WTC11 (cell line): ENCODE measurements around the gene ARHGAP21. TPM values are rescaled to one million over a fixed set of nuclear protein-coding genes. Genes with fewer than 3 reads are reported as not detected.

Experiments used
- ATAC-seq: fragments of 200-7000 bp; cut with Tn5 transposase; 2 replicates; pipeline ENCODE4 v1.10.0; 2021; ENCODE audit warnings: mild to moderate bottlenecking, moderate library complexity
- CTCF ChIA-PET: fragments of 300-600 bp; sonication (Branson Sonifier 250); formaldehyde crosslinking; loops from one replicate; lab custom pipeline; 2021; ENCODE audit warnings: antibody characterized with exemption; lab: Charles Lee
- POLR2A ChIA-PET: fragments of 350-600 bp; sonication (Branson Sonifier 250); formaldehyde crosslinking; loops from one replicate; lab custom pipeline; 2021; ENCODE audit warnings: antibody characterized with exemption; lab: Charles Lee
- DNase-seq: peaks from one replicate; pipeline ENCODE4 v3.0.0; 2021; ENCODE audit warnings: low spot score
- H3K27ac Mint-ChIP-seq: 2 replicates; pipeline ENCODE4 v1.8.0; 2021; ENCODE audit warnings: mixed read lengths
- H3K27me3 Mint-ChIP-seq: 2 replicates; pipeline ENCODE4 v1.8.0; 2021; ENCODE audit warnings: low read depth, mild to moderate bottlenecking, moderate library complexity, mixed read lengths
- H3K36me3 Mint-ChIP-seq: 2 replicates; pipeline ENCODE4 v1.8.0; 2021; ENCODE audit warnings: mixed read lengths
- H3K4me1 Mint-ChIP-seq: 2 replicates; pipeline ENCODE4 v1.8.0; 2022; ENCODE audit warnings: mixed read lengths
- H3K4me3 Mint-ChIP-seq: 2 replicates; pipeline ENCODE4 v1.8.0; 2021; ENCODE audit warnings: mild to moderate bottlenecking, moderate library complexity, mixed read lengths
- H3K9me3 Mint-ChIP-seq: 2 replicates; pipeline ENCODE4 v1.8.0; 2021; ENCODE audit warnings: mixed read lengths
- ELF4 ChIP-seq: sonication (generic); formaldehyde crosslinking; IDR thresholded peaks from 2 replicates; pipeline ENCODE4 v1.8.1; 2022; ENCODE audit warnings: low read depth, mild to moderate bottlenecking, moderate library complexity, missing genetic modification reagents
- FOXP1 ChIP-seq: sonication (generic); formaldehyde crosslinking; IDR thresholded peaks from 2 replicates; pipeline ENCODE4 v1.8.0; 2022; ENCODE audit warnings: missing genetic modification reagents, mild to moderate bottlenecking, moderate library complexity, borderline replicate concordance
- GABPB1 ChIP-seq: sonication (generic); formaldehyde crosslinking; IDR thresholded peaks from 2 replicates; pipeline ENCODE4 v1.8.1; 2023; ENCODE audit warnings: mild to moderate bottlenecking, missing genetic modification reagents
- IRF2 ChIP-seq: sonication (generic); formaldehyde crosslinking; IDR thresholded peaks from 2 replicates; pipeline ENCODE4 v1.8.0; 2022; ENCODE audit warnings: low read depth, missing genetic modification reagents, borderline replicate concordance
- JAZF1 ChIP-seq: fragments of 250-450 bp; sonication (Bioruptor Pico); IDR thresholded peaks from 2 replicates; pipeline ENCODE4 v1.9.0; 2021; ENCODE audit warnings: moderate library complexity, mild to moderate bottlenecking, inconsistent platforms
- MXD4 ChIP-seq: fragments of 250-450 bp; sonication (Bioruptor Pico); IDR thresholded peaks from 2 replicates; pipeline ENCODE4 v1.8.0; 2021; ENCODE audit warnings: mild to moderate bottlenecking, moderate library complexity, borderline replicate concordance
- MYBL2 ChIP-seq: sonication (generic); formaldehyde crosslinking; IDR thresholded peaks from 2 replicates; pipeline ENCODE4 v1.8.1; 2023; ENCODE audit warnings: mild to moderate bottlenecking, moderate library complexity, missing genetic modification reagents
- NFATC4 ChIP-seq: fragments of 250-450 bp; sonication (Bioruptor Pico); IDR thresholded peaks from 2 replicates; pipeline ENCODE4 v1.9.0; 2021; ENCODE audit warnings: mild to moderate bottlenecking
- NFYB ChIP-seq: sonication (generic); formaldehyde crosslinking; conservative IDR thresholded peaks from 2 replicates; pipeline ENCODE4 v1.8.0; 2022; ENCODE audit warnings: low read depth, missing genetic modification reagents
- NR1H2 ChIP-seq: sonication (generic); formaldehyde crosslinking; IDR thresholded peaks from 2 replicates; pipeline ENCODE4 v1.9.0; 2021; ENCODE audit warnings: mild to moderate bottlenecking, moderate library complexity, missing genetic modification reagents
- OVOL2 ChIP-seq: fragments of 250-450 bp; sonication (Bioruptor Pico); IDR thresholded peaks from 2 replicates; pipeline ENCODE4 v1.9.0; 2021; ENCODE audit warnings: mild to moderate bottlenecking, borderline replicate concordance
- SOX15 ChIP-seq: fragments of 250-450 bp; sonication (Bioruptor Pico); IDR thresholded peaks from 2 replicates; pipeline ENCODE4 v1.9.0; 2021; ENCODE audit warnings: mild to moderate bottlenecking
- TEAD4 ChIP-seq: sonication (generic); formaldehyde crosslinking; IDR thresholded peaks from 2 replicates; pipeline ENCODE4 v1.8.0; 2022; ENCODE audit warnings: mild to moderate bottlenecking, missing genetic modification reagents
- ZNF263 ChIP-seq: sonication (generic); formaldehyde crosslinking; IDR thresholded peaks from 2 replicates; pipeline ENCODE4 v1.8.1; 2022; ENCODE audit warnings: low read depth, mild to moderate bottlenecking, moderate library complexity, missing genetic modification reagents
- ZNF317 ChIP-seq: sonication (generic); formaldehyde crosslinking; IDR thresholded peaks from 2 replicates; pipeline ENCODE4 v1.8.1; 2023; ENCODE audit warnings: low read depth, mild to moderate bottlenecking, moderate library complexity, missing genetic modification reagents, borderline replicate concordance
- ZNF416 ChIP-seq: fragments of 250-450 bp; sonication (Bioruptor Pico); IDR thresholded peaks from 2 replicates; pipeline ENCODE4 v1.9.0; 2021; ENCODE audit warnings: mild to moderate bottlenecking, inconsistent platforms
- total RNA-seq: library from RNA; stranded (reverse); gene quantifications from 3 replicates; pipeline ENCODE4 v1.2.3, GENCODE V29; 2021
- TF ChIP-seq, protein P1 (sequence below): sonication (generic); formaldehyde crosslinking; IDR thresholded peaks from 2 replicates; pipeline ENCODE4 v1.8.0; 2022; ENCODE audit warnings: mild to moderate bottlenecking, missing genetic modification reagents
- TF ChIP-seq, protein P2 (sequence below): sonication (generic); formaldehyde crosslinking; IDR thresholded peaks from 2 replicates; pipeline ENCODE4 v1.8.0; 2022; ENCODE audit warnings: missing genetic modification reagents
- TF ChIP-seq, protein P3 (sequence below): fragments of 200-600 bp; IDR thresholded peaks from 2 replicates; pipeline ENCODE4 v1.8.0; 2022; ENCODE audit warnings: antibody characterized with exemption
- TF ChIP-seq, protein P4 (sequence below): fragments of 250-450 bp; sonication (Bioruptor Pico); IDR thresholded peaks from 2 replicates; pipeline ENCODE4 v1.9.0; 2021; ENCODE audit warnings: mild to moderate bottlenecking
- TF ChIP-seq, protein P5 (sequence below): sonication (generic); formaldehyde crosslinking; IDR thresholded peaks from 2 replicates; pipeline ENCODE4 v1.8.0; 2022; ENCODE audit warnings: mild to moderate bottlenecking, missing genetic modification reagents
- TF ChIP-seq, protein P6 (sequence below): sonication (generic); formaldehyde crosslinking; IDR thresholded peaks from 2 replicates; pipeline ENCODE4 v1.8.0; 2023; ENCODE audit warnings: mild to moderate bottlenecking, missing genetic modification reagents
- TF ChIP-seq, protein P7 (sequence below): sonication (generic); formaldehyde crosslinking; IDR thresholded peaks from 2 replicates; pipeline ENCODE4 v1.8.1; 2022; ENCODE audit warnings: mild to moderate bottlenecking, missing genetic modification reagents, moderate library complexity, borderline replicate concordance

ARHGAP21 gene
- total RNA-seq, 1 experiment from 2014 or later, result 33.8 TPM

DNA sequence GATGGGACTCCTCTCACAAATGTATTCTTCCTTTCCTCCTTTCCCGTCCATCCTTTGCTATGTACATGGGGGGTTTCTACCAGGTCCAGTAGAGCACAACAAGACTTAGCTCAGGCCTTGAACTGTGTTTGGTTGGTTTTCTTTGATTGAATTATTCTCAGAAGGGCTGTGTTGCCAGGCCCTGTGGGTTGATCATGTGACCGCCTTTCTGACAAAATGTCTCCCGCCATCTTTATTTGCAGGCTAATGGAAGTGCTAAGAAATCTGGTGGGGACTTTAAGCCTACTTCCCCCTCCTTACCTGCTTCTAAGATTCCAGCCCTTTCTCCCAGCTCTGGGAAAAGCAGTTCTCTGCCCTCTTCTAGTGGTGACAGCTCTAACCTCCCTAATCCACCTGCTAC lies 178.1 kb downstream of the ARHGAP21 start:
- Mint-ChIP-seq H3K27me3 (no peaks in the 10 kb centered on the region; the same call in 1 of the 2 replicates), H3K9me3 (no peaks in the 10 kb centered on the region), H3K4me3 (no peak overlapping the region), H3K36me3 (peaks cover 42% of the 10 kb centered on the region), H3K27ac (no peak overlapping the region), H3K4me1 (peaks cover 4% of the 10 kb centered on the region)
- DNase-seq, result no peak
- CTCF ChIA-PET, result no interaction called here
- no peak for TF ChIP-seq NR1H2 (CRISPR knock-in tag)
- TF ChIP-seq TEAD4 (CRISPR knock-in tag), result no peak
- no peak for TF ChIP-seq ZNF263 (CRISPR knock-in tag)
- TF ChIP-seq, protein P1, sequence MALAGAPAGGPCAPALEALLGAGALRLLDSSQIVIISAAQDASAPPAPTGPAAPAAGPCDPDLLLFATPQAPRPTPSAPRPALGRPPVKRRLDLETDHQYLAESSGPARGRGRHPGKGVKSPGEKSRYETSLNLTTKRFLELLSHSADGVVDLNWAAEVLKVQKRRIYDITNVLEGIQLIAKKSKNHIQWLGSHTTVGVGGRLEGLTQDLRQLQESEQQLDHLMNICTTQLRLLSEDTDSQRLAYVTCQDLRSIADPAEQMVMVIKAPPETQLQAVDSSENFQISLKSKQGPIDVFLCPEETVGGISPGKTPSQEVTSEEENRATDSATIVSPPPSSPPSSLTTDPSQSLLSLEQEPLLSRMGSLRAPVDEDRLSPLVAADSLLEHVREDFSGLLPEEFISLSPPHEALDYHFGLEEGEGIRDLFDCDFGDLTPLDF, result no peak
- TF ChIP-seq NFYB (CRISPR knock-in tag), result no peak
- POLR2A ChIA-PET, result no interaction called here
- no peak for ATAC-seq

DNA sequence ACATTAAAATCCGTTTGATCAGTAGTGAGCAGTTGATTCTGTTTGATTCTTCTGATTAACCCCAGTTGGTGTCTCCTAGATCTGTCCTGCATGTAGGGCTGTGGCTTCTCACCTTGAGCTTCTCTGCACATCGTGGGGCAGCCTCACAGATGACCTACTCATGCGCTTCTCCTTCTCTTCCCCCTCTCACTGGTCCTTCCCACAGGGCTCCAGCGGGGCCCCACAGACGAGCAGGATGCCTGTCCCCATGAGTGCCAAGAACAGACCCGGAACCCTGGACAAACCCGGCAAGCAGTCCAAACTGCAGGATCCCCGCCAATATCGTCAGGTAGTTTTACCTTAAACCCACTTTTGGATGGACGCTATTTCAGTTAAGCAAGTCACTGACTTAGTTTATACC lies 178.9 kb downstream of the ARHGAP21 start:
- H3K36me3 Mint-ChIP-seq, result peaks cover 44% of the 10 kb centered on the region
- no peak overlapping the region for H3K27ac Mint-ChIP-seq
- no peaks in the 10 kb centered on the region for H3K9me3 Mint-ChIP-seq
- H3K4me1 Mint-ChIP-seq, result peaks cover 3% of the 10 kb centered on the region; the same call in 1 of the 2 replicates
- ATAC-seq, result no peak
- H3K4me3 Mint-ChIP-seq, result no peak overlapping the region
- DNase-seq, result no peak
- ChIA-PET POLR2A (no interaction called here), CTCF (no interaction called here)
- no peaks in the 10 kb centered on the region for H3K27me3 Mint-ChIP-seq
- TF ChIP-seq GABPB1, result no peak
- no peak for TF ChIP-seq FOXP1 (CRISPR knock-in tag)
- TF ChIP-seq, protein P2, sequence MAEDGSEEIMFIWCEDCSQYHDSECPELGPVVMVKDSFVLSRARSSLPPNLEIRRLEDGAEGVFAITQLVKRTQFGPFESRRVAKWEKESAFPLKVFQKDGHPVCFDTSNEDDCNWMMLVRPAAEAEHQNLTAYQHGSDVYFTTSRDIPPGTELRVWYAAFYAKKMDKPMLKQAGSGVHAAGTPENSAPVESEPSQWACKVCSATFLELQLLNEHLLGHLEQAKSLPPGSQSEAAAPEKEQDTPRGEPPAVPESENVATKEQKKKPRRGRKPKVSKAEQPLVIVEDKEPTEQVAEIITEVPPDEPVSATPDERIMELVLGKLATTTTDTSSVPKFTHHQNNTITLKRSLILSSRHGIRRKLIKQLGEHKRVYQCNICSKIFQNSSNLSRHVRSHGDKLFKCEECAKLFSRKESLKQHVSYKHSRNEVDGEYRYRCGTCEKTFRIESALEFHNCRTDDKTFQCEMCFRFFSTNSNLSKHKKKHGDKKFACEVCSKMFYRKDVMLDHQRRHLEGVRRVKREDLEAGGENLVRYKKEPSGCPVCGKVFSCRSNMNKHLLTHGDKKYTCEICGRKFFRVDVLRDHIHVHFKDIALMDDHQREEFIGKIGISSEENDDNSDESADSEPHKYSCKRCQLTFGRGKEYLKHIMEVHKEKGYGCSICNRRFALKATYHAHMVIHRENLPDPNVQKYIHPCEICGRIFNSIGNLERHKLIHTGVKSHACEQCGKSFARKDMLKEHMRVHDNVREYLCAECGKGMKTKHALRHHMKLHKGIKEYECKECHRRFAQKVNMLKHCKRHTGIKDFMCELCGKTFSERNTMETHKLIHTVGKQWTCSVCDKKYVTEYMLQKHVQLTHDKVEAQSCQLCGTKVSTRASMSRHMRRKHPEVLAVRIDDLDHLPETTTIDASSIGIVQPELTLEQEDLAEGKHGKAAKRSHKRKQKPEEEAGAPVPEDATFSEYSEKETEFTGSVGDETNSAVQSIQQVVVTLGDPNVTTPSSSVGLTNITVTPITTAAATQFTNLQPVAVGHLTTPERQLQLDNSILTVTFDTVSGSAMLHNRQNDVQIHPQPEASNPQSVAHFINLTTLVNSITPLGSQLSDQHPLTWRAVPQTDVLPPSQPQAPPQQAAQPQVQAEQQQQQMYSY (CRISPR knock-in tag), result no peak
- no peak for TF ChIP-seq OVOL2
- TF ChIP-seq, protein P3, sequence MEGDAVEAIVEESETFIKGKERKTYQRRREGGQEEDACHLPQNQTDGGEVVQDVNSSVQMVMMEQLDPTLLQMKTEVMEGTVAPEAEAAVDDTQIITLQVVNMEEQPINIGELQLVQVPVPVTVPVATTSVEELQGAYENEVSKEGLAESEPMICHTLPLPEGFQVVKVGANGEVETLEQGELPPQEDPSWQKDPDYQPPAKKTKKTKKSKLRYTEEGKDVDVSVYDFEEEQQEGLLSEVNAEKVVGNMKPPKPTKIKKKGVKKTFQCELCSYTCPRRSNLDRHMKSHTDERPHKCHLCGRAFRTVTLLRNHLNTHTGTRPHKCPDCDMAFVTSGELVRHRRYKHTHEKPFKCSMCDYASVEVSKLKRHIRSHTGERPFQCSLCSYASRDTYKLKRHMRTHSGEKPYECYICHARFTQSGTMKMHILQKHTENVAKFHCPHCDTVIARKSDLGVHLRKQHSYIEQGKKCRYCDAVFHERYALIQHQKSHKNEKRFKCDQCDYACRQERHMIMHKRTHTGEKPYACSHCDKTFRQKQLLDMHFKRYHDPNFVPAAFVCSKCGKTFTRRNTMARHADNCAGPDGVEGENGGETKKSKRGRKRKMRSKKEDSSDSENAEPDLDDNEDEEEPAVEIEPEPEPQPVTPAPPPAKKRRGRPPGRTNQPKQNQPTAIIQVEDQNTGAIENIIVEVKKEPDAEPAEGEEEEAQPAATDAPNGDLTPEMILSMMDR, result no peak
- TF ChIP-seq IRF2 (CRISPR knock-in tag), result no peak
- TF ChIP-seq MXD4 (CRISPR knock-in tag), result no peak
- TF ChIP-seq, protein P4, sequence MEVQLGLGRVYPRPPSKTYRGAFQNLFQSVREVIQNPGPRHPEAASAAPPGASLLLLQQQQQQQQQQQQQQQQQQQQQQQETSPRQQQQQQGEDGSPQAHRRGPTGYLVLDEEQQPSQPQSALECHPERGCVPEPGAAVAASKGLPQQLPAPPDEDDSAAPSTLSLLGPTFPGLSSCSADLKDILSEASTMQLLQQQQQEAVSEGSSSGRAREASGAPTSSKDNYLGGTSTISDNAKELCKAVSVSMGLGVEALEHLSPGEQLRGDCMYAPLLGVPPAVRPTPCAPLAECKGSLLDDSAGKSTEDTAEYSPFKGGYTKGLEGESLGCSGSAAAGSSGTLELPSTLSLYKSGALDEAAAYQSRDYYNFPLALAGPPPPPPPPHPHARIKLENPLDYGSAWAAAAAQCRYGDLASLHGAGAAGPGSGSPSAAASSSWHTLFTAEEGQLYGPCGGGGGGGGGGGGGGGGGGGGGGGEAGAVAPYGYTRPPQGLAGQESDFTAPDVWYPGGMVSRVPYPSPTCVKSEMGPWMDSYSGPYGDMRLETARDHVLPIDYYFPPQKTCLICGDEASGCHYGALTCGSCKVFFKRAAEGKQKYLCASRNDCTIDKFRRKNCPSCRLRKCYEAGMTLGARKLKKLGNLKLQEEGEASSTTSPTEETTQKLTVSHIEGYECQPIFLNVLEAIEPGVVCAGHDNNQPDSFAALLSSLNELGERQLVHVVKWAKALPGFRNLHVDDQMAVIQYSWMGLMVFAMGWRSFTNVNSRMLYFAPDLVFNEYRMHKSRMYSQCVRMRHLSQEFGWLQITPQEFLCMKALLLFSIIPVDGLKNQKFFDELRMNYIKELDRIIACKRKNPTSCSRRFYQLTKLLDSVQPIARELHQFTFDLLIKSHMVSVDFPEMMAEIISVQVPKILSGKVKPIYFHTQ, result no peak
- TF ChIP-seq ZNF416 (CRISPR knock-in tag), result no peak
- TF ChIP-seq MYBL2 (CRISPR knock-in tag), result no peak
- TF ChIP-seq, protein P5, sequence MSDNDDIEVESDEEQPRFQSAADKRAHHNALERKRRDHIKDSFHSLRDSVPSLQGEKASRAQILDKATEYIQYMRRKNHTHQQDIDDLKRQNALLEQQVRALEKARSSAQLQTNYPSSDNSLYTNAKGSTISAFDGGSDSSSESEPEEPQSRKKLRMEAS (CRISPR knock-in tag), result no peak
- TF ChIP-seq NFATC4 (CRISPR knock-in tag), result no peak
- TF ChIP-seq SOX15, result no peak
- TF ChIP-seq, protein P6, sequence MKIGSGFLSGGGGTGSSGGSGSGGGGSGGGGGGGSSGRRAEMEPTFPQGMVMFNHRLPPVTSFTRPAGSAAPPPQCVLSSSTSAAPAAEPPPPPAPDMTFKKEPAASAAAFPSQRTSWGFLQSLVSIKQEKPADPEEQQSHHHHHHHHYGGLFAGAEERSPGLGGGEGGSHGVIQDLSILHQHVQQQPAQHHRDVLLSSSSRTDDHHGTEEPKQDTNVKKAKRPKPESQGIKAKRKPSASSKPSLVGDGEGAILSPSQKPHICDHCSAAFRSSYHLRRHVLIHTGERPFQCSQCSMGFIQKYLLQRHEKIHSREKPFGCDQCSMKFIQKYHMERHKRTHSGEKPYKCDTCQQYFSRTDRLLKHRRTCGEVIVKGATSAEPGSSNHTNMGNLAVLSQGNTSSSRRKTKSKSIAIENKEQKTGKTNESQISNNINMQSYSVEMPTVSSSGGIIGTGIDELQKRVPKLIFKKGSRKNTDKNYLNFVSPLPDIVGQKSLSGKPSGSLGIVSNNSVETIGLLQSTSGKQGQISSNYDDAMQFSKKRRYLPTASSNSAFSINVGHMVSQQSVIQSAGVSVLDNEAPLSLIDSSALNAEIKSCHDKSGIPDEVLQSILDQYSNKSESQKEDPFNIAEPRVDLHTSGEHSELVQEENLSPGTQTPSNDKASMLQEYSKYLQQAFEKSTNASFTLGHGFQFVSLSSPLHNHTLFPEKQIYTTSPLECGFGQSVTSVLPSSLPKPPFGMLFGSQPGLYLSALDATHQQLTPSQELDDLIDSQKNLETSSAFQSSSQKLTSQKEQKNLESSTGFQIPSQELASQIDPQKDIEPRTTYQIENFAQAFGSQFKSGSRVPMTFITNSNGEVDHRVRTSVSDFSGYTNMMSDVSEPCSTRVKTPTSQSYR (CRISPR knock-in tag), result no peak
- TF ChIP-seq ELF4 (CRISPR knock-in tag), result no peak
- TF ChIP-seq ZNF317 (CRISPR knock-in tag), result no peak
- TF ChIP-seq JAZF1 (CRISPR knock-in tag), result no peak
- TF ChIP-seq, protein P7, sequence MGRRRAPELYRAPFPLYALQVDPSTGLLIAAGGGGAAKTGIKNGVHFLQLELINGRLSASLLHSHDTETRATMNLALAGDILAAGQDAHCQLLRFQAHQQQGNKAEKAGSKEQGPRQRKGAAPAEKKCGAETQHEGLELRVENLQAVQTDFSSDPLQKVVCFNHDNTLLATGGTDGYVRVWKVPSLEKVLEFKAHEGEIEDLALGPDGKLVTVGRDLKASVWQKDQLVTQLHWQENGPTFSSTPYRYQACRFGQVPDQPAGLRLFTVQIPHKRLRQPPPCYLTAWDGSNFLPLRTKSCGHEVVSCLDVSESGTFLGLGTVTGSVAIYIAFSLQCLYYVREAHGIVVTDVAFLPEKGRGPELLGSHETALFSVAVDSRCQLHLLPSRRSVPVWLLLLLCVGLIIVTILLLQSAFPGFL, result no peak
